ENCODE data around the gene AGBL4. TPM values are rescaled to one million over a fixed set of nuclear protein-coding genes. Genes with fewer than 3 reads are reported as not detected.

AGBL4 gene
- total RNA-seq, 3 donors from 2014 or later: 0.46 to 0.57 TPM; not detected in 1

- TF ChIP-seq, protein P1, sequence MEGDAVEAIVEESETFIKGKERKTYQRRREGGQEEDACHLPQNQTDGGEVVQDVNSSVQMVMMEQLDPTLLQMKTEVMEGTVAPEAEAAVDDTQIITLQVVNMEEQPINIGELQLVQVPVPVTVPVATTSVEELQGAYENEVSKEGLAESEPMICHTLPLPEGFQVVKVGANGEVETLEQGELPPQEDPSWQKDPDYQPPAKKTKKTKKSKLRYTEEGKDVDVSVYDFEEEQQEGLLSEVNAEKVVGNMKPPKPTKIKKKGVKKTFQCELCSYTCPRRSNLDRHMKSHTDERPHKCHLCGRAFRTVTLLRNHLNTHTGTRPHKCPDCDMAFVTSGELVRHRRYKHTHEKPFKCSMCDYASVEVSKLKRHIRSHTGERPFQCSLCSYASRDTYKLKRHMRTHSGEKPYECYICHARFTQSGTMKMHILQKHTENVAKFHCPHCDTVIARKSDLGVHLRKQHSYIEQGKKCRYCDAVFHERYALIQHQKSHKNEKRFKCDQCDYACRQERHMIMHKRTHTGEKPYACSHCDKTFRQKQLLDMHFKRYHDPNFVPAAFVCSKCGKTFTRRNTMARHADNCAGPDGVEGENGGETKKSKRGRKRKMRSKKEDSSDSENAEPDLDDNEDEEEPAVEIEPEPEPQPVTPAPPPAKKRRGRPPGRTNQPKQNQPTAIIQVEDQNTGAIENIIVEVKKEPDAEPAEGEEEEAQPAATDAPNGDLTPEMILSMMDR (IDR thresholded peaks at IDR 0.05): no peak
- Histone ChIP-seq H3K4me3 (no peak overlapping the region), H3K9me3 (no peaks in the 10 kb centered on the region), H3K36me3 (ENCODE audit: low read depth) (no peaks in the 10 kb centered on the region), H3K4me1 (ENCODE audit: low read depth) (no peaks in the 10 kb centered on the region)
- intact Hi-C loops (cut with DNase I, micrococcal nuclease): no loop called here
- DNase-seq: no peak
- ATAC-seq: no peak
Measured at GRCh38 chr1:48725341-48726046, 1298.3 kb downstream of the AGBL4 start.

DNA sequence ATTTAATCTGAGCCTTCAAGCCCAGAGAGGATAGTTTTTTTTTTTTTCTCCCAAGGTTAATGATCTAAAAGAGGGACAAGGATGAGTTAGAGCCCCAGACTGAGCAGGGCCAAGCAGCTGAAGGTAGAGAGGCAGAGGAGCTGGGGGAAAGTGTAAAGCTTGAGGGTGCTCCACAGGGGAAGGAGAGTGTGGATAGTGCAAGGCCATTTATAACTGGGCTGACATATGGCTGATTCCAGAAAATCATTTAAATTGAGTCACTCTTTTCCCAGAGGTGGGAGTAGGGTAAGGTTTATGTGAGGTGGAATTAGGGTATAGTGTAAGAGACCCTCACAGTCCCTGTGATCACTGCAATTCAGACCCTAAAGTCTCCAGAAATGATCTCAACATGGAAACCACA lies 1302.8 kb downstream of the AGBL4 start:
- TF ChIP-seq, protein P1 (IDR thresholded peaks at IDR 0.05): no peak
- ATAC-seq: no peak
- no peak overlapping the region for H3K4me3 ChIP-seq
- intact Hi-C loops (cut with DNase I, micrococcal nuclease): no loop called here
- DNase-seq: no peak
- no peaks in the 10 kb centered on the region for H3K36me3 ChIP-seq (ENCODE audit: low read depth)
- no peaks in the 10 kb centered on the region for H3K9me3 ChIP-seq
- no peaks in the 10 kb centered on the region for H3K4me1 ChIP-seq (ENCODE audit: low read depth)

DNA sequence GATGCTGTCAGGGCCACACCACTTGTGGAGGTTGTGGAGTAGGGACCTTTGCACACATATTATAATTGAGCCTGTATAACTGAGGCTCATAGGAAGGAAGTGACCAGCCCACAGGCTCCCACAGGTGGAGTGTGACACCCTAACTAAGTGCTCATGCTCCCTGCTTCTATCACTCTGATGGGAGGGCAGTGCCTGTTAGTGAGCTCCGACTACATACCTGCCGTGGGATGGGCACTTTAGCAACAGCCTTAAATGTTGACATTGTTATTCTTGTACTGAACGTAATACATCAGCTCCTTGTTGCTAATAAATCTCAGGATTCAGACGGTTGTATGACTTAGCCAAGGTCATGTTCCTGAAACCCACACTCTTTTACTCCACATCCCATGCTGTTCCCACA lies 1305.0 kb downstream of the AGBL4 start:
- H3K4me1 ChIP-seq (ENCODE audit: low read depth): no peaks in the 10 kb centered on the region
- H3K36me3 ChIP-seq (ENCODE audit: low read depth): no peaks in the 10 kb centered on the region
- no peak for DNase-seq
- no peaks in the 10 kb centered on the region for H3K9me3 ChIP-seq
- no peak overlapping the region for H3K4me3 ChIP-seq
- intact Hi-C loops (cut with DNase I, micrococcal nuclease): no loop called here
- no peak for ATAC-seq
- TF ChIP-seq, protein P1 (IDR thresholded peaks at IDR 0.05): no peak

DNA sequence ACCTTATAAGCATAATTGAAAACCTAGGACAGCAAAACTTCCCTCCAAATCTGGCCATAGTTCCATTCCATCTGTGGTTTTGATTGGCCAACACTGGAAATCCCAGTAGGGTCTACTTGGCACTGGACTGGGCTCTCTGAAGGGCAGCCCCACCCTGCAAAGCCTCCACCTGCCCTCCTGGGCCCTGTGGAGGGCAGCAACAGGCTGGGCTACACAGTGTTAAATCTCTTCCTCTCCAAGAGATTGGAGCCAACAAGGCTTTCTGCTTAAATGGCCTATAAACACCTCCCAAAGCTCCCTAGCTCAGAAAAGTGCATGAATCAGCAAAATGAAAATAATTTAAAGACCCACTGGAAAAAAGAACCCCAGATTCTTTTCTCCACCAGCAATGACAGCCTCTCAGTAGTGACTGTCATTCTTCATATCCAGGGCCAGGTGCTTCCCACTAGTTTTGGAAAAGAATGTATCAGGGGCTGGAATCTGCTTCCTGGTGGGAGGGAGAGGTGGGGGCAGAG lies 1305.6 kb downstream of the AGBL4 start:
- no peak overlapping the region for H3K4me3 ChIP-seq
- DNase-seq: no peak
- no peaks in the 10 kb centered on the region for H3K9me3 ChIP-seq
- ATAC-seq: no peak
- H3K4me1 ChIP-seq (ENCODE audit: low read depth): no peaks in the 10 kb centered on the region
- no peaks in the 10 kb centered on the region for H3K36me3 ChIP-seq (ENCODE audit: low read depth)
- intact Hi-C loops (cut with DNase I, micrococcal nuclease): no loop called here
- TF ChIP-seq, protein P1 (IDR thresholded peaks at IDR 0.05): no peak

DNA sequence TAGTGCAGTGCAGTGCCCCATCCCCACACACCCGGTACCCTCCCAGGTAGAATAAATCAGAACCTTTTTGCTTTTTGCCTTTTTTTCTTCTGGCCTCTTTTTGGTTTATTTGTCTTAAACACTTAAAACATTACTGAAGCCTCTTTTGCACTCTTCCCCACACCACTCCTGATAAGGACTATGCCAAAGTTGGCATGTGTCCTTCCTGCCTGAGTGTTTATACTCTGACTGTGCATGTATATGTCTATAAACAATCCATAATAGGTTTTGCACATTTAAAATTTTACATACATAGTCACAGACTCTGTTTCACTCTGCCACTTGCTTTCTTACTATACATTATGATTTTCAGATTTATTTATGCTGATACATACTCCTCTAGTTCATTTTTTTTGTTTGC lies 1306.7 kb downstream of the AGBL4 start:
- TF ChIP-seq, protein P1 (IDR thresholded peaks at IDR 0.05): no peak
- no peaks in the 10 kb centered on the region for H3K4me1 ChIP-seq (ENCODE audit: low read depth)
- H3K36me3 ChIP-seq (ENCODE audit: low read depth): no peaks in the 10 kb centered on the region
- ATAC-seq: no peak
- no peak overlapping the region for H3K4me3 ChIP-seq
- intact Hi-C loops (cut with DNase I, micrococcal nuclease): no loop called here
- no peaks in the 10 kb centered on the region for H3K9me3 ChIP-seq
- no peak for DNase-seq
